Stimulated activated CD4-positive, alpha-beta T cell treated with anti-CD3 and anti-CD28 coated beads, Interleukin-15, amount 100 ng/mL, for 24 hours (primary cell): ENCODE data around the gene PHACTR3.

Experiments used
- DNase-seq: peaks from one replicate; pipeline ENCODE4 v3.0.0-alpha.2; 2020

The PHACTR3 gene

DNA sequence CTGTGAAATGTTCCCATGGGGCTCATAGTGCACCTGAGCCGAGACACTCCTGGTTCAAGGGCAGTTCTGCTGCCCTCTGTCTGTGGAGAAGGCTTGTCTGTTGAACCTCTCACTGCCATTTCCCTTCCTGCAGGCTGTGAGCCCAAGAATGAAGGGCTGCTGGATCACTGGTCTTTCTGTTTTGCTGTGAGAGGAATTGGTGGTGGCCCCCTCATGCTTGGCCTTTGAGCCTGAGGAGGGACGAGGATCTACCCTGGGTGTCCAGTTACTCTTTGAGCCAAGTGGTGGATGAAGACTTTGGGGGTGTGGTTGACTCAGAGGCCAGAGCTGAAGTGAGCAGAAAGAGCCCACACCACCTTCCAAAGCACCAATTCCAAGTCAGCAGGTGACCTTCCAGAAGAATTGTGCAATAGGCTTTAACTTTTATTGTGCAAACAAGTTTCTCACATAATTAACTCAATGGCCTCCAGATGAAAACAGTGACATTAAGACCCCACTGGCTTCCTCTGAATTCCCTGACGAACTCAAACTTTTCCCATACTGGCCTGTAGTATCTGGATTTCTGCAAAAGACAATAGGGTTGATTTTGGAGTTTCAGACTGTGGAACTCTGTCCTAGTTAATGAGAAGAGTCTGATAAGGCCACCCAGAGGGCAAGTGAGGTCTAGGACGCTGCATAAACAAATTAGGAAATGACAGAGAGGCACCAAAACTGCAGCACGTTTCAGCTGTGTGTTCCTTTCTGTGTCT lies 101.5 kb downstream of the PHACTR3 start:
- DNase-seq, result no peak

DNA sequence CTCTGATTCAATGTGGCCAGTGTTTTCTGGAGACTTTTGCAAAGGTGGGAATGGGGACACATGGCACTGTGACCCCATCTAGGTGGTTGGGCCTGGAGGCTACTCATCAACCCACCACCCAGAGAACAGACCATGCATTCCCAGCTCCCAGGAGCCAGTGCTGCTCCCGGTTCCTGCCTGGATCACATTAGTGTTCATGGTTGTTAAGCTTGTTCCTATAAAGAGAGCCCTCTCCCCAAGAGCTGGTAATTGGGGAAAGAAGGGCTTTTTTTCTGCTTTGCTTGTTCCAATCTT lies 102.0 kb downstream of the PHACTR3 start:
- DNase-seq, result no peak

DNA sequence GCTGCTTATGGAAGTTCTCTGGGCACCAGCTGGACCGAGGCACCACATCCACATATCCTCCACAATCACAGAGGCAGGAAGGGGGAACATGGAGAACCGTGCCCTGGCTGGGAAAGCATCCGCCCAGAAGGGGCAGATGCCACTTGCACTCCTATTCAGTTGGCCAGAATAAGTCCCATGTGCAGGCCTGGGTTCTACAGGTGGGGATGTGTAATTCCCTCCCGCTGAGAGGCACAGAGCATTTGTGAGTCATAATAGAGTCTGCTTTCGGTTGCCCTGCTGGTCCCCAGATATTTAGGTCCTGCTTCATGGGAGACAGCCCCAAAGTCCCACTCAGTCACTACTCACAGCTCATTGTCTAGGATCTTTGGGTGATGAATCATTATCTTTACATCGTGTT lies 104.0 kb downstream of the PHACTR3 start:
- DNase-seq, result no peak

DNA sequence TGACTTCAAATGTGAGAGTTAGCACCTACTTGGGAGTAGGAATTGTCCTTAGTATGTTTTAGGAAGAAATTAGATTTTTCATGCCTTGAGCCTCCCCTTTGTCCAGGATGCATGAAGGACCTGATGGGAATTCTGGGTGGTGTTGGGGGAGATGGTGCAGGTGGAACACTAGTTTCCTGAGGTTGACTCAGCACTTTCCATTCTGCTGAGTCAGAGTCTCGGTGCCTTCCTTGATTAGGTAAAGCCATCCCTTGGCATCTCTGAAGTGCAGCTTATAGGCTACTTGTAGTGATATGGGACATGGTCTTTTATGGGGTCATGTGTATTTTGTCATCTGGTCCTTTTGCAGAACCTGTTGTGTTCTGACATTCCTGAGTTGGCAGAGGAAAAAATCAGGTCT lies 105.3 kb downstream of the PHACTR3 start:
- no peak for DNase-seq

DNA sequence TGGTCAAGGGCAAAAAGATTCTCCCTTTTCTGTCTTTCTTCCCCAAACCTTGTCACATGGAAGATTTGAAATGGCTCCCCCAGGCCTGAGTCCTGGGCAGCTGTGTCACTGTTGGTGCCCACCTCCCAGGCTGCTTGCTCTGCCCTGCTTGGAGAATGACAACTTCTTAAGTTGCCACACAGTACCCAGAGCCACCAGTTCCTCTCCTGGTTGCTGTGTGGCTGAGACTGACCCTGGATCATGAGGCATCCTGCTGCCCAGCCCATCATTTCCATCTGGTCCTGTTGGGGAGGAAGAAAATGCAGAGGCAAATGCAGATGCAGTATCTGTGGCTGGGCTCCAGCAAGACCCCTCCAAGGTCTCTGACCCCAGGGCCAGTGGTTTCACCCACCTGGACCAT lies 113.7 kb downstream of the PHACTR3 start:
- DNase-seq, result no peak

DNA sequence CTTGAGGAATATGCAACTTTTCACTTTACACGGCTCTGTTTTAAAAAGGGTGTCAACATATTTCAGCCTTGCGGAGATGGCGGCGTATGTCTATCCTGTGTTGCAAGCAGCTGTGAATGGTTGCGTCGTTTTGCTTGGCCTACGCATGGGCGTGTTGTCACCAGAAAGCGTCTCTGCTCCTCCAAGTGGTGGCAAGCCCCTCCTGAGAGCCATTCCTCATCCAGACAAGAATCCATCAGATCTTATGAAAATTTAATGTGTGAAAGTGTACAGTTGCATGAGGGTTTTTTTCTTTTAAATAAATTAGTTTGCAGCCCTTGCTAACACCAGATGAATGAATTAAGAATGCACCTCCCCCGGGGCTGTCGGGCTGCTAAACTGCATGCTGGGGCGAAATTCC lies 114.4 kb downstream of the PHACTR3 start:
- DNase-seq, result no peak

DNA sequence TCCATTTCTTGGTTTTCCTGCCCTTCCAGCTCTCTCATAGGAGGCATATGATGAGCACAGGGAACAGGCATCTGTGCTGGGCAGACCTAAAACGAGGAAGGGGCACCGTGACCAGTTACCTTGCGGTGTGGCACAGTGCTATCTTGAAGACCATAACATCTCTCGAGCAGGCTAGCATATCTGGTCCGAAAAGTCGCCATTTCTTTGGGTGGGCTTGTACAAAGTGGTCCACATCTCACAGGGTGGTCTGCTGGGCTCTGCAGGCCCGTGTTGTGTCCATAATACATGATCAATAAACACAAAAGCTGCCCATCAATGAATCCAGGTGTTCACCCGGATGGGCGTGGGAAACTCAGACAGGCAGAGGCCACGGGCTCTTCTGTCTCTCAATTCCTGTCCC lies 115.7 kb downstream of the PHACTR3 start:
- no peak for DNase-seq

DNA sequence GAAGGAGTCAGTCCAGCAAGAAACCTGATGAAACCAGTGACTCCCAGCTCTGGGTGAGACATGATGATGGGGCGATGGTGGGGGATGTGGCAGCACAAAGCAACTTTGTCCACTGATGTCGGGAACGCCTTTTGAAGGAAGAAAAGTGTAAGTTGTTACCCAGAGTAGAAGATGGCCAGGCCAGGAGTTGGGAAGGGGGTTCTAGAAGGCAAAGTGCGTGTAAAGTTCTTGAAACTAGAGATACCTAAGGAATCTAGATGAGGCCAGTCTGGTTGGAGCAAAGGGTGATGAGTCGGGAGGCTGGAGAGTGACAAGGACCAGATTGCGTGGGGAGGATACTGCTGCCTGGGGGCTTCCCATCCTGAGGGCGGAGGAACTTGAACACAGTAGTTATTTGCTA lies 117.0 kb downstream of the PHACTR3 start:
- no peak for DNase-seq

DNA sequence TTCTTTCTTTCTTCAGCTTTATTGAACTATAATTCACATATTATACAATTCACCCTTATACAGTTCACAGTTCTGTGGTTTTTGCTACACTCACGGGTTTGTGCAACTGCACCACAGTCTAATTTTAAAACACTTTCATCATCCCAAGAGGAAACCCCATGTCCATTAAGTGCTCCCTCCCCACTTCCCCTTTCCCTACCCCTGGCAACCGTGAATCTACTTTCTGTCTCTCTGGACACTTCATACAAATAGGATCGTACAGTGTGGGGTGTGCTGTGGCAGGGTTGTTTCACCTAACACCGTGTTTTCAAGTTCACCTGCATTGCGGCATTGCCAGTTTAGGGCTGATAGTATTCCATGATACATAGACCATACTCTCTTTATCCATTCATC lies 118.8 kb downstream of the PHACTR3 start:
- DNase-seq, result no peak

DNA sequence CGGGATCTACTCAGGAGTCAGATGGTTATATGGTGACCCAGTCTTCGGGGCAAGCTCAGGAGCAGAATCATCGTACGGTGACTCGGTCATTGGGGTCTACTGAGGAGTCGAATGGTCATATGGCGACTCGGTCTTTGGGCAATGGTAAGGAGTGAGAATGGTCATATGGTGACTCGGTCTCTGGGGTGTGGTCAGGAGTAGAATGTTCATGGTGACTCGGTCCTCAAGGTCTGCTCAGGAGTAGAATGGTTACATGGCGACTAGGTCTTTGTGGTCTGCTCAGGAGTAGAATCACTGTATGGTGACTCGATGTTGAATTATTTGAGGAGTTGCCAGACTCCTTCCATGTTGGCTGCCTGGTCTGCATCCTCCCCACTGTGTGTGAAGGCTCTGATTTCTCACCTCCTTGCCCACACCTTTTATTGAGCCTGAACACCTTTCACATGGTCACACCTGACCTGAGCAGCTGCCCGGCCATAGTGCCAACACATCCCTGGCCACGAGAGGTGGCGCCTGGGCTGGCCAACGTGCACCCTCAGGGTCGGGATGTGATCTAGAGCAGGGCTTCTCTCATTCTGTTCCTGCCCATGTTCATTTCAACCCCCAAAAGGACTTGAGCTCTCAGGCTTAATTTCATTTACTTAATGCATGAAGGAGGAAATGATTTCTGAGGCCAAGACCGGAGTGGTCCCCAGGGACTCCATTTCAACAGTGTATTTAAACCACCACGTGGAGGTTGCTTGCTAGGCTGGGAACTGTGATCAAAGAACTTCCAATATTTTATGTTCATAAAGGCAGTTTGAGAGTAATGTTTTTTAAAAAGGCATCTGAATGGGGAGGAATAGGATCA lies 119.5 kb downstream of the PHACTR3 start:
- DNase-seq, result no peak

DNA sequence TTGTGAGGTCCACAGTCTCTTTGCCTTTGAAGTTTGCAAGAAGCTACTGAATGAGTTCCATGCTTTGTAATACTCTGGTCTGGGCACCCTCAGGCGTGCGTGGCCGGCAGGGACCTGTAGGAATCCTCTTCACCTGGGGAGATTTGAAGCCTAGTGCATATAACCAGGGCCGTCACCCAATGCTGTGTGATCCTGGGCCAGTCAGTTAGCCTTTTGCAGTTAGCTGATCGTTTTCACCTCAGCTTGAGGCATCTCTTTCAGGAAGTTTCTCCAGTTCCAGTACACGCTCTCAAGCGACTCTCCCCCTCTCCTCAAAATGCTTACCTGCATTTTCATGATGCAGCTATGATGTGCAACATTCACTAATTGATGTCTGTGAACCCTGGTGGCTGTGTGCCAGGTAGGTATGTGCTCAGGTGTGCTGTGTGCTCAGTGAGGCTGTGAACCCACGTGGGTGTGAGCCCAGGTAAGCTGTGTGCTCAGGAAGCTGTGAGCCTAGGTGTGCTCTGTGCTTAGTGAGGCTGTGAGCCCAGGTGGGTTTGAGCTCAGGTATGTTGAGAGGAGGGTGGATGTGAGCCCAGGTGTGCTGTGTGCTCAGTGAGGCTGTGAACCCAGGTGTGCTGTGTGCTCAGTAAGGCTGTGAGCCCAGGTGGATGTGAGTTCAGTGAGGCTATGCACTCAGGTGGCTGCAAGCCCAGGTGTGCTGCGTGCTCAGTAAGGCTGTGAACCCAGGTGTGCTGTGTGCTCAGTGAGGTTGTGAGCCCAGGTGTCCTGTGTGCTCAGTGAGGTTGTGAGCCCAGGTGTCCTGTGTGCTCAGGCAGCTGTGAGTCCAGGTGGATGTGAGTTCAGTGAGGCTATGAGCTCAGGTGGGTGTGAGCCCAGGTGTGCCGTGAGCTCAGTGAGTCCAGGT lies 120.4 kb downstream of the PHACTR3 start:
- no peak for DNase-seq

DNA sequence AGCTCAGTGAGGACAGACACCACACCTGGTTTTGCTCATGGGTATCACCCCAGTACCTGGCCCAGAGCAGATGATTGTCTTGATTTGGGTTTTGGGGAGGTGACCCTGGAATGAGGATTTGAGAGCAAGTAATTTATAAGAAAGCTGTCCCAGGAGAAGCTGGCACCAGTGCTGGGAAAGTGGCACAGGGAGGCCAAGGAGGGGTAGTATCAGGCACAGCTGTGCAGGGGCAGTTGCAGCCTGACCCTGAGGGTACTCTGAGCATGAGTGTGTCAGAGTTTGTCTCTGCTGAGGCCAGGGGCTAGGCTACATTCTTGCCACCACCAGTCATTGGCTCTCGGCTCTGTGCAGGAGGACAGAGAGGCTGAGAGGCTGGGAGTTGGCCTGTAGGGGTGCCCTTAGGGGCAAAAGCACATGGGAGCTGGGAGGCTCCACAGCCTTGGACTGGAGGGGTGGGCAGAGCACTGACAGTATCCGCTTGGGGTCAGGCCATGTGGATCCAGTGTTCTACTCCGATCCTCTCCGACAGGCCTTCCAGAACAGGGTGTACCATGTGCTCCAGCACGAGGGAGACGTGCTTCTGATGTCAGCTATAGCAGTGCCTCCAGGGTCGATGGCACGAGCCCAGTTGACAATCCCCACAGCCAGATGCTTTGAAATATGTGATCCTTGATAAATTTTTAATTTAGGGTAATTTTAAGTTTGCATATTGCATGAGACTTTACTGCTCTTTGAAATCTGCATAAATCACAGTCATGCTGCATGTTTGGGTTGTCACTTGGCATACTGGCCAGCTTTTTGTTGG lies 121.3 kb downstream of the PHACTR3 start:
- no peak for DNase-seq

DNA sequence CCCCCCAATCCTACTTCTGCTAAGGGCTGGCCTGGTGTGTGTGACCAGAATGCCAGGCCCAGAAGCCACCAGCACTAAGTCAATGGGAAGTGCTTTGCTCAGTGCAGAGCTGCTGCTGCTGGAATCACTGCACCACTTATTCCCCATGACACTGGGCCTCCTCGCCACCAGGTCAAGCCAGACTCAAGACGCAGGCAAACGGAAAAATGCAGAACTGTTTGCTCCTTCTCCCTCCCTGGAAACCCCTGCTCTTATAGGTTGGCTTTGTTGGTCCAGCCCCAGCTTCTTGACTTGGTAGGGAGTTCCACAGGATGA lies 121.9 kb downstream of the PHACTR3 start:
- DNase-seq, result no peak

DNA sequence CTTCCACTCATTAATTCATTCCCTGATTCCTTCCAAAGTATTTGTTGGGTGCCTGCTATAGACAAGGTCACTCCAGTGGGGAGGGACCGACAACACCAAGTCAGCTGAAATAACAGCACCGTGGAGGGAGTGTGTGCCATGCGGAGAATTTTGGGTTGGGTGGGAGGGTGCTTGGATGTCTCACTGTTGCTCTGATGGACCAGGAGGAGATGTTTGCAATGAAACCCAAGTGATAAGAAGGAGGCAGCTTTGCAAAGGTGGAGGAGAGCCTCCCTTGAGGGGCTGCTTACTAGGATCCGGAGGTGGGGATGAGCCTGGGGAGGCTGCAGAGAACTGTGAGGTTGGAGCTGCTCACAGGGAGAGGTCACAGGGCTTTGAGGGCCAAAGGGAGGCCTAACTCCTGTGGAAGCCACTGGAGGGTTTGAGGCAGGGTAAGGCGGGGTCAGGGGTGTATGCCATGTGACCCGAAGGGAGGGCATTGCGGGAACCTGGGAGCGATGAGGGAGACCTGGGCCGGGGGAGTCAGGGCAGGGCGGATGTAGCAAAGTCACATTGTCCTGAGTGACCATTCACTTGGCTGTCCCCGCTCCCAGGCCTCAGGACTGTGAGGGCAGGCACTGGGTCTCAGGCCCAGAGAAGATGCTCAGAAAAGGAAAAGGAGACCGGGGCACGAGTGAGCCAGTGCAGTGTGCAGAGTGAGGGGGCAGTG lies 124.5 kb downstream of the PHACTR3 start:
- no peak for DNase-seq

DNA sequence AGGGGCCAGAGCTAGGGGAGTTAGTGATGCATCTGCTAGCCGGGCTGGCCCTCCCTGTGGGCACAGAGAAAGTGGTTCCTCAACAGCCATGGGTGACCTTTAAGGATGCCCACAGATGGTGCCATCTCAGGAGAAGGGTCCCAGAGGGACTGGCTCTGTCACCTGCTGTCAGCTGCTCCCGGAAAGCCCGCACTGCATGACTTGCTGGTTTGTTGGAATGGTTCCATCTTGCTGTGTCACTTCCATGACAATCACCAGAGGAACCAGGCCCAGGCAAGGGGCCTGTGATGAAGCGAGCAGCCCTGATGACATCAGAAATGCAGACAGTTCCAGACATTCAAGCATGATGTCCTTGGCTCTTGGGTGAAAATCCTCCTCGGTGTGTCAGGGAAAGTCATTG lies 125.2 kb downstream of the PHACTR3 start:
- no peak for DNase-seq

DNA sequence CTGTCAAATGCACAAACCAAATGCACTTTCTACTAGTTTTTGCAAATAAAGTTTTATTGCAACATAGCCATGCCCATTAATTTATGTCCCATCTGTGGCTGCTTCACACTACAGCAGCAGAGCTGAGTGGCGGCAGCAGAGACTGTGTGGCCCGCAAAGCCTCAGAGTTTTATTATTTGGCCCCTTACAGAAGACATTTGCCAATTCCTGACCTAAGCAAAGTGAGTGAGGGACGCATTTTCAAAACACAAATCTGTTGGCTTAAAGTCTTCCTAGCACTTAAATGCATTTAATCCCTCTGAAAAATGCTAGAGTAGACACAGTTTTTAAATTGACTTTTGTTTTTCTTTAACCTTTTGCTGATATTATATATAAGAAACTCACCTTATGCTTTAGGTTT lies 126.4 kb downstream of the PHACTR3 start:
- no peak for DNase-seq

DNA sequence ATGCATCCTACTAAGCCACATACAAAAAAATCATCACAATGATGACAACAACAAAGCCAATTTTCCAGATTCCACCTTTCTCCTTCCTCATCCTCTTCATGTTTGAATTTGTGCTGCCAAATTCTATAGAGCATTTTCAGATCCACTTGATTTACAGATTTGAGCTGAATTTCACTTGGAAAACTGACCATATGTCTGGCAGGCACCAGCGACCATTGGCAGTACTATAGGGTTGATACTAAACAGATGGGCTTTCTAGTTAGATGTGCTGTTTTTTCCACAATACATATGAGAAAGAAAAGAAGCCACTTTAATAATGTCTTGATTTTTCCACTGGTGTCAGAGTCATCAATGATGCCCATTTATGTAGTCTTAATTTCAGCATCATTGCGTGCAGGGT lies 127.0 kb downstream of the PHACTR3 start:
- DNase-seq, result no peak

DNA sequence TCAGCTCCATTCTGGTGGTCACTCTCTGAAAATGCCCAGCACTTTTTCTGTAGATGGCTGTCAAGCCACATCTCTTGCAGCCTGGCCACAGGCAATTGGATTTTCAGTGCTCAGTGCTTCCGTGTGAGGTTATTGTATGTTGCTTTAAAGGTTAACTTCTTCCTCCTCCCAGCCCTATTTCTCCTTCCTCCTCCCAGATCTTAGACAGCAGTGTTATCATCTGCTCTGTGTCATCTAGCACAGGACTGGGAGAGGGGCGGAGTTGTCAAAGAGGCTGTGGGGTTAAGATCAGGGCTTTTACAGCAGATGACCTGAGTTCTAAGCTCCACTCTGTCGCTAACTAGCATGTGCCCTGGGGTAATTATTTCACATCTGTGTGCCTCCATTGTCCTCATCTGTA lies 129.0 kb downstream of the PHACTR3 start:
- no peak for DNase-seq

DNA sequence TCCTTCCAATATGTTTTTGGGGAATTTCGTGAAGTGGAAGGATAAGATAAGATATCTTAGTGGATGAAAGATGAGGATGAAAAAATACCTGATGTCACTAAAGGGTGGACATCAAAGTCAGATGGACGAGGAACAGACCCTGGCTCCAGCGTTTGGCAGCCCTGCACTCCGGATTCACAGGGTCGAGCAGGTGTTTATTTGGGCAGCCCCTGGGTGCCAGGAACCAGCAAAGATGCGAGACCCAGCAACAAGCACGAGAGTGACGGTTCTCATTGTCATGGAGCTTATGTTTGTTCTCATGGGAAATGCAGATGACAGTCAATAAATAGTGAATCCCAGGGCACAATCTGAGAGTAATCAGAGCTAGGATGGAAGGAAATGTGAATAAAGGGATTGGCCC lies 131.1 kb downstream of the PHACTR3 start:
- DNase-seq, result no peak

DNA sequence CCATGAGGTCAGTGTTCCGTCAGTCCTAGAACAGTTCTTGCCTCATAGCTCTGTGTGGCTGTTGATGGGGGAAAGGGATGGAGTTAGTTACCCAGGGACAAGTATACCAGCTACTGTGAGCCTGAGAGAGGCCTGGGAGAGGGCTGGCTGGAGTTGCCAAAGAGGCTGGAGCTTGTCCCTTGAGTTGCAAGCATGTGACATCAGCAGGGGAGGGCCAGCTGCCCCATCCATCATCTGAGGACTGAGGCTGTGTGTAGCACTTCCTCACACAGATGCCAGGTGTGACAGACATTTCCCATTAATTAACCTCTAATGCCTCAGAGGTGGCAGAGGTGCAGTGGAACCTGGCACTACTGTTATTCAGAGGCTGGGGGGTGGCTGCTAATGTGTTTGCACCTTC lies 131.6 kb downstream of the PHACTR3 start:
- no peak for DNase-seq

DNA sequence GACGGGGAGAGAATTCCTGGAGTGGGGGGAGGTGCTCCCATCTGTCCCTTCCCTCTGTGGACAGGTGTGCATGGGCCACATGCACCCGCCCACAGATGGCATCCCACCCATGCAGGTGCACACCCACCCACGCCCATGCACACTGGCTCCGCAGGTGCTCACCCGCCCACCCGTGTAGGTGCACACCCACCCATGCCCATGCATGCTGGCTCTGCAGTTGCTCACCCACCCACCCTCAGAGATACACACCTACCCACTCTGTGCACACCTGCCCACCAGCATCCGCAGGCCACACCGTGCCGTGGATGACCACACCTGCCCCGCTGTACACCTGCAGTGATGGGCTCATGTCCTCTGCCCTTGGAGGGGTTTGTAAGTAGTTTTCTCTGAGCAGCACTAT lies 132.0 kb downstream of the PHACTR3 start:
- DNase-seq, result no peak

DNA sequence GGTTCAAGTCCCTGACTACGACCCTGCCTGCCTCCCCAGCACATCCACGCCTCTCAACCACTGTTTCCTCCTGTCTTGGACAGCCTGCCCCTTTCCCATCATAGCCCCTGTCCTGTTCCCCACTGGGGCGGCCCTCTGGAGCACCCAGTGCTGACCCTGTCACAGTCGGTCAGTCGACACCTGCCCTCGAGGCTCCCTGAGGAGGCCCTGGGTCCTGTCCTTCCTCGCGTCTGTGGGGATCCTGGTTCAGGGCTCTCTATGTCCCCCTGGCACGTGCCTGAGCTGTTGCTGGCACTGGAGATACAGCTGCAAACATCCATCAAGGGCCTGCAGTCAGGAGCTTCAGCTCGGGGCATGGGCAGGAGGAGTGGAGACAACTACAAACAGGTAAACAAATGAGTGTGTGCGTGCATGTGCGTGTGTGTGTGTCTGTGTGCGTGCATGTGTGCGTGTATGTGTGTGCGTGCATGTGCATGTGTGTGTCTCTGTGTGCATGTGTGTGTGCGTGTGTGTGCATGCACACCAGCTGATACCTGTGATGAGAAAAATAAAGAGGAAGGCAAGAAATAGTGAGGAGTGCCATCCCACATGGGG lies 132.8 kb downstream of the PHACTR3 start:
- DNase-seq, result no peak
